ENCODE data around the gene PEAK3. TPM values are rescaled to one million over a fixed set of nuclear protein-coding genes. Genes with fewer than 3 reads are reported as not detected.
A peak's percentile ranks its signal among the peaks of the same experiment; 100 is the strongest.

Gene PEAK3
- total RNA-seq, 2 donors from 2014 or later: 0.09 to 0.32 TPM

- H3K36me3 Mint-ChIP-seq (ENCODE audit: low read depth): peaks cover 90% of the 10 kb centered on the region
- peak overlapping the region; percentile 95 for H3K4me3 Mint-ChIP-seq
- no peaks in the 10 kb centered on the region for H3K9me3 Mint-ChIP-seq
- H3K4me1 Mint-ChIP-seq: peaks cover 46% of the 10 kb centered on the region
- H3K27ac Mint-ChIP-seq: peak overlapping the region; percentile 98
- no peaks in the 10 kb centered on the region for H3K27me3 Mint-ChIP-seq
- no peak for ATAC-seq (replicated peaks)
Observed at GRCh38 chr19:2239173-2239572, 42.8 kb downstream of the PEAK3 start.

GRCh38 chr19:2237869-2238153, 44.2 kb downstream of the PEAK3 start:
- Mint-ChIP-seq H3K36me3 (ENCODE audit: low read depth) (peaks cover 82% of the 10 kb centered on the region), H3K27me3 (no peaks in the 10 kb centered on the region), H3K27ac (peak overlapping the region; percentile 98), H3K4me3 (peak overlapping the region; percentile 95), H3K4me1 (peaks cover 50% of the 10 kb centered on the region), H3K9me3 (no peaks in the 10 kb centered on the region)
- ATAC-seq (replicated peaks): no peak

- H3K4me3 Mint-ChIP-seq: peak overlapping the region; percentile 95
- no peaks in the 10 kb centered on the region for H3K9me3 Mint-ChIP-seq
- H3K27me3 Mint-ChIP-seq: no peaks in the 10 kb centered on the region
- peak overlapping the region; percentile 98 for H3K27ac Mint-ChIP-seq
- peaks cover 77% of the 10 kb centered on the region for H3K36me3 Mint-ChIP-seq (ENCODE audit: low read depth)
- peaks cover 46% of the 10 kb centered on the region for H3K4me1 Mint-ChIP-seq
- no peak for ATAC-seq (replicated peaks)
Observed at GRCh38 chr19:2237051-2237868, 44.7 kb downstream of the PEAK3 start.

- H3K4me3 Mint-ChIP-seq: peak within 1 kb of the TSS; percentile 95
- no peaks in the 10 kb centered on the region for H3K9me3 Mint-ChIP-seq
- H3K36me3 Mint-ChIP-seq (ENCODE audit: low read depth): peaks cover 73% of the 10 kb centered on the region
- peak; percentile 86 for ATAC-seq (replicated peaks)
- H3K27me3 Mint-ChIP-seq: no peaks in the 10 kb centered on the region
- peaks cover 44% of the 10 kb centered on the region for H3K4me1 Mint-ChIP-seq
- peak within 1 kb of the TSS; percentile 98 for H3K27ac Mint-ChIP-seq
Observed at GRCh38 chr19:2236314-2237050, 45.5 kb downstream of the PEAK3 start, which contains the start of the genes PLEKHJ1 and SF3A2. Gene PLEKHJ1, minus strand, starts transcription at chr19:2236329. Its CDS starts 81 bp downstream, at chr19:2236248. Gene SF3A2, plus strand, starts transcription at chr19:2236824. Its CDS starts 6,595 bp downstream, at chr19:2243419.

- no peak for ATAC-seq (replicated peaks)
- peaks cover 39% of the 10 kb centered on the region for H3K4me1 Mint-ChIP-seq
- H3K9me3 Mint-ChIP-seq: no peaks in the 10 kb centered on the region
- peak overlapping the region; percentile 98 for H3K27ac Mint-ChIP-seq
- H3K27me3 Mint-ChIP-seq: no peaks in the 10 kb centered on the region
- H3K36me3 Mint-ChIP-seq (ENCODE audit: low read depth): peaks cover 68% of the 10 kb centered on the region
- H3K4me3 Mint-ChIP-seq: peak overlapping the region; percentile 95
Observed at GRCh38 chr19:2236064-2236313, 46.0 kb downstream of the PEAK3 start.

GRCh38 chr19:2235381-2236063, 46.5 kb downstream of the PEAK3 start:
- Mint-ChIP-seq H3K36me3 (ENCODE audit: low read depth) (peaks cover 66% of the 10 kb centered on the region), H3K9me3 (no peaks in the 10 kb centered on the region), H3K27ac (peak overlapping the region; percentile 90), H3K27me3 (no peaks in the 10 kb centered on the region), H3K4me3 (peak overlapping the region; percentile 95), H3K4me1 (peaks cover 35% of the 10 kb centered on the region)
- ATAC-seq (replicated peaks): peak; percentile 6

GRCh38 chr19:2234996-2235380, 47.0 kb downstream of the PEAK3 start:
- H3K27me3 Mint-ChIP-seq: no peaks in the 10 kb centered on the region
- no peak for ATAC-seq (replicated peaks)
- H3K27ac Mint-ChIP-seq: peak overlapping the region; percentile 90
- H3K4me1 Mint-ChIP-seq: peaks cover 30% of the 10 kb centered on the region
- peak overlapping the region; percentile 95 for H3K4me3 Mint-ChIP-seq
- no peaks in the 10 kb centered on the region for H3K9me3 Mint-ChIP-seq
- peaks cover 65% of the 10 kb centered on the region for H3K36me3 Mint-ChIP-seq (ENCODE audit: low read depth)

GRCh38 chr19:2233601-2234280, 48.2 kb downstream of the PEAK3 start:
- Mint-ChIP-seq H3K4me3 (peak overlapping the region; percentile 95), H3K36me3 (ENCODE audit: low read depth) (peaks cover 63% of the 10 kb centered on the region), H3K27me3 (no peaks in the 10 kb centered on the region), H3K4me1 (peaks cover 21% of the 10 kb centered on the region), H3K27ac (peak overlapping the region; percentile 90), H3K9me3 (no peaks in the 10 kb centered on the region)
- ATAC-seq (replicated peaks): no peak

GRCh38 chr19:2232286-2233151, 49.5 kb downstream of the PEAK3 start:
- Mint-ChIP-seq H3K4me1 (peaks cover 13% of the 10 kb centered on the region), H3K9me3 (no peaks in the 10 kb centered on the region), H3K27me3 (no peaks in the 10 kb centered on the region), H3K36me3 (ENCODE audit: low read depth) (peaks cover 60% of the 10 kb centered on the region), H3K27ac (peak overlapping the region; percentile 77), H3K4me3 (peak overlapping the region; percentile 26)
- no peak for ATAC-seq (replicated peaks)

GRCh38 chr19:2231621-2232221, 50.3 kb downstream of the PEAK3 start:
- Mint-ChIP-seq H3K4me3 (no peak overlapping the region), H3K27me3 (no peaks in the 10 kb centered on the region), H3K4me1 (peaks cover 13% of the 10 kb centered on the region), H3K9me3 (no peaks in the 10 kb centered on the region), H3K36me3 (ENCODE audit: low read depth) (peaks cover 54% of the 10 kb centered on the region), H3K27ac (peak overlapping the region; percentile 25)
- ATAC-seq (replicated peaks): no peak

- peaks cover 49% of the 10 kb centered on the region for H3K36me3 Mint-ChIP-seq (ENCODE audit: low read depth)
- no peak for ATAC-seq (replicated peaks)
- H3K4me3 Mint-ChIP-seq: no peak overlapping the region
- H3K27me3 Mint-ChIP-seq: no peaks in the 10 kb centered on the region
- no peaks in the 10 kb centered on the region for H3K9me3 Mint-ChIP-seq
- H3K27ac Mint-ChIP-seq: peak overlapping the region; percentile 25
- H3K4me1 Mint-ChIP-seq: peaks cover 6% of the 10 kb centered on the region
Observed at GRCh38 chr19:2230807-2231533, 51.0 kb downstream of the PEAK3 start.

- no peak for ATAC-seq (replicated peaks)
- Mint-ChIP-seq H3K27ac (no peak overlapping the region), H3K36me3 (ENCODE audit: low read depth) (peaks cover 53% of the 10 kb centered on the region), H3K27me3 (no peaks in the 10 kb centered on the region), H3K4me3 (no peak overlapping the region), H3K9me3 (no peaks in the 10 kb centered on the region), H3K4me1 (peaks cover 6% of the 10 kb centered on the region)
Observed at GRCh38 chr19:2230033-2230531, 51.9 kb downstream of the PEAK3 start.

Data from activated T-helper 17 cell treated with anti-CD3 and anti-CD28 coated beads, Interleukin-2, amount 50 U/mL, for 72 hours (primary cell).